Endodermal cell (in vitro differentiated cells): ENCODE results near the gene GOLT1A. TPM values are rescaled to one million over a fixed set of nuclear protein-coding genes. Genes with fewer than 3 reads are reported as not detected.

Experiments used
- DNase-seq: peaks from one replicate; pipeline ENCODE4 v3.0.0-alpha.2; 2017
- H3K27ac ChIP-seq: 2 replicates; pipeline ENCODE4 v1.5.1; 2013; ENCODE audit warnings: mild to moderate bottlenecking, low read depth, low read length, moderate library complexity
- H3K27me3 ChIP-seq: 2 replicates; pipeline ENCODE4 v1.6.1; 2013; ENCODE audit warnings: mild to moderate bottlenecking, low read length, moderate library complexity; ENCODE audit not compliant: insufficient read depth, control insufficient read depth, poor library complexity, severe bottlenecking
- H3K36me3 ChIP-seq: 2 replicates; pipeline ENCODE4 v1.7.0; 2013; ENCODE audit warnings: mild to moderate bottlenecking, low read length, moderate library complexity; ENCODE audit not compliant: control insufficient read depth, insufficient read depth
- H3K4me1 ChIP-seq: one replicate; pipeline ENCODE4 v1.7.0; 2013; ENCODE audit warnings: low read length; ENCODE audit not compliant: control insufficient read depth, insufficient read depth
- H3K4me3 ChIP-seq: 2 replicates; pipeline ENCODE4 v1.5.1; 2013; ENCODE audit warnings: mild to moderate bottlenecking, low read length, moderate library complexity
- H3K9ac ChIP-seq: 2 replicates; pipeline ENCODE4 v1.6.1; 2013; ENCODE audit warnings: mild to moderate bottlenecking, low read length, moderate library complexity; ENCODE audit not compliant: poor library complexity, severe bottlenecking; ENCODE audit errors: extremely low read depth
- H3K9me3 ChIP-seq: 2 replicates; pipeline ENCODE4 v1.6.1; 2013; ENCODE audit warnings: mild to moderate bottlenecking, low read length, moderate library complexity; ENCODE audit not compliant: control insufficient read depth
- H3K27ac Mint-ChIP-seq: 2 replicates; pipeline ENCODE4 v1.8.0; 2020; ENCODE audit warnings: mixed read lengths
- H3K27me3 Mint-ChIP-seq: 2 replicates; pipeline ENCODE4 v1.8.0; 2021; ENCODE audit warnings: mild to moderate bottlenecking, mixed read lengths; ENCODE audit not compliant: insufficient read depth
- H3K36me3 Mint-ChIP-seq: 2 replicates; pipeline ENCODE4 v1.8.0; 2020; ENCODE audit warnings: low read depth, mixed read lengths
- H3K4me1 Mint-ChIP-seq: 2 replicates; pipeline ENCODE4 v1.8.0; 2020; ENCODE audit warnings: mixed read lengths
- H3K4me3 Mint-ChIP-seq: 2 replicates; pipeline ENCODE4 v1.8.0; 2020; ENCODE audit warnings: mild to moderate bottlenecking, moderate library complexity, mixed read lengths
- H3K9me3 Mint-ChIP-seq: 2 replicates; pipeline ENCODE4 v1.8.0; 2020; ENCODE audit warnings: mild to moderate bottlenecking, mixed read lengths
- WGBS, 2 experiments: methylation state at CpG; one replicate each; pipeline versions ENCODE4 v1.1.5 to v1.1.7; 2013; ENCODE audit warnings: missing lambda C conversion rate in 2 of 2, mixed read lengths in 1 of 2; ENCODE audit not compliant: insufficient coverage in 1 of 2, insufficient read length in 1 of 2; 5-methylcytosine and 5-hydroxymethylcytosine counted together
- total RNA-seq, 2 donors: library from RNA; stranded (reverse); fragmentation: NEBNext Ultra II Directional in 1 of 2; extraction: Animal tissue kit (Norgen Biotek cat#: 25700) in 1 of 2; gene quantifications; 2 replicates in 1 of 2; 3 replicates in 1 of 2; pipeline ENCODE4 v1.2.1, GENCODE V29; 2021
- TF ChIP-seq, protein P1 (sequence below): fragments of 200-600 bp; sonication (generic); conservative IDR thresholded peaks from 2 replicates; pipeline ENCODE4 v1.5.0; 2021; ENCODE audit warnings: antibody characterized with exemption, mild to moderate bottlenecking

The GOLT1A gene
- total RNA-seq, 2 donors from 2014 or later: 1.8 to 6.2 TPM

DNA sequence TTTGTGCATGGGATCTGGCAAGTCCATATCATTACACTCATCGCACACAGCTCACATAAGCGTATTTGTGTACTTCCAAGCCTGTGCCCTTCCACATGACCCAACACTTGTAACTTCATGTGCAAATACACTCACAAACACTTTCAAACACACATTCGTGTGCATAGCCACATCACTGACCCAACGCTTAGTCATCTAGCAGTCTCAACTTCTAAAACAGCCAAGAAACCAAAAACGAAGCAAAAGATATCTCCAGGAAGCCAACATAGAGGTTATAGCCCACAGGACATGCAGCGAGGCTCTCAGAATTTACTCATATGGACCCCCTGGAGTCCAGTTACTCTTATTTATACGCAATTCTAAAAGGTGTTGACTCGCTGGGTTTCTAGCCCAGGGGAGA is 10.9 kb upstream of the GOLT1A start:
- no peaks in the 10 kb centered on the region for H3K27me3 Mint-ChIP-seq
- DNase-seq: no peak
- H3K36me3 ChIP-seq: no peaks in the 10 kb centered on the region

DNA sequence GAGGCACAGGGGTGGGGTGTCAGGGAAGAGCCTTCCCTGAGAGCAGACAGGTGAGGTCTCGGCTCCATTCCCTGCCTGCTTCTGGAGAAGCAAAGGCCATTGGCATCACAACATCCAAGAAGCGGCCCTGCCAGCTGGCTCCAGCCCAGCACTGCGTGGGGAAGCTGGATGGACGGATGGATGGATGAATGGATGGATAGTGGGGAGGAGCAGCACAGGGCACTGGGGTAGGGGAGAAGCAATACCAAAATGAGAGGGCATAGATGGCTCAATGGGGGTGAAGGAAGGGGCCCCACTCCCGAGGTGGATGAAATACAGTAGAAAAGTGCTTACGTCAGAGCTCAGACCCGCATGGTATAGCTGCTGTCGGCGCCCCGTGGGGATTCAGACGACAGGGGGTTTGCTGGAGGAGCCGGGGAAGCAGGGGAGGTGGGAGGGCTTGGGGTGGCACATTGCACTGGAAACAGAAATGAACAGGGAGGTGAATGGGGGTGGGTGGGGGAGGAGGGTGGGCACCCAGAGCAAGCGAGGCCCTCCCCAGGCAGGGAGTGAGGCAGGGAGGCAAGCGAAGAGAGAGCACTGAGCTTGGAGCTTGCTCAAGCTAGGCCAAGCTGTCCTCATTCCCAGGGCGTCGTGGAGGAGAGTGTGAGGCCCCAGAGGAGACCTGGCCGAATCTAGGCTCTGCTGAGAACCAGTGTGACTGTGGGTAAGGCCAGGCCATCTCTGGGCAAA is 9.5 kb upstream of the GOLT1A start:
- Mint-ChIP-seq H3K9me3 (no peaks in the 10 kb centered on the region), H3K27me3 (no peaks in the 10 kb centered on the region), H3K27ac (no peak overlapping the region), H3K4me1 (peaks cover 9% of the 10 kb centered on the region), H3K4me3 (no peak overlapping the region), H3K36me3 (peaks cover 34% of the 10 kb centered on the region)
- Histone ChIP-seq H3K9me3 (no peaks in the 10 kb centered on the region), H3K27ac (no peak overlapping the region), H3K4me3 (no peak overlapping the region), H3K4me1 (no peaks in the 10 kb centered on the region), H3K36me3 (no peaks in the 10 kb centered on the region), H3K9ac (no peak overlapping the region), H3K27me3 (no peaks in the 10 kb centered on the region)
- TF ChIP-seq, protein P1, sequence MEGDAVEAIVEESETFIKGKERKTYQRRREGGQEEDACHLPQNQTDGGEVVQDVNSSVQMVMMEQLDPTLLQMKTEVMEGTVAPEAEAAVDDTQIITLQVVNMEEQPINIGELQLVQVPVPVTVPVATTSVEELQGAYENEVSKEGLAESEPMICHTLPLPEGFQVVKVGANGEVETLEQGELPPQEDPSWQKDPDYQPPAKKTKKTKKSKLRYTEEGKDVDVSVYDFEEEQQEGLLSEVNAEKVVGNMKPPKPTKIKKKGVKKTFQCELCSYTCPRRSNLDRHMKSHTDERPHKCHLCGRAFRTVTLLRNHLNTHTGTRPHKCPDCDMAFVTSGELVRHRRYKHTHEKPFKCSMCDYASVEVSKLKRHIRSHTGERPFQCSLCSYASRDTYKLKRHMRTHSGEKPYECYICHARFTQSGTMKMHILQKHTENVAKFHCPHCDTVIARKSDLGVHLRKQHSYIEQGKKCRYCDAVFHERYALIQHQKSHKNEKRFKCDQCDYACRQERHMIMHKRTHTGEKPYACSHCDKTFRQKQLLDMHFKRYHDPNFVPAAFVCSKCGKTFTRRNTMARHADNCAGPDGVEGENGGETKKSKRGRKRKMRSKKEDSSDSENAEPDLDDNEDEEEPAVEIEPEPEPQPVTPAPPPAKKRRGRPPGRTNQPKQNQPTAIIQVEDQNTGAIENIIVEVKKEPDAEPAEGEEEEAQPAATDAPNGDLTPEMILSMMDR: no peak
- 91 to 93% methylated on average over 8 to 17 of the region's 17 CpGs for WGBS, 2 experiments
- DNase-seq: no peak

More for the DNA sequence above, 10.9 kb upstream of the GOLT1A start:
- Histone ChIP-seq H3K4me1 (no peaks in the 10 kb centered on the region), H3K9ac (no peak overlapping the region), H3K4me3 (no peak overlapping the region), H3K27me3 (no peaks in the 10 kb centered on the region), H3K27ac (no peak overlapping the region), H3K9me3 (no peaks in the 10 kb centered on the region)
- WGBS, 2 experiments: 74 to 83% methylated on average over 3 to 8 of the region's 8 CpGs
- no peak overlapping the region for H3K4me3 Mint-ChIP-seq
- H3K9me3 Mint-ChIP-seq: no peaks in the 10 kb centered on the region
- peaks cover 9% of the 10 kb centered on the region for H3K4me1 Mint-ChIP-seq
- H3K27ac Mint-ChIP-seq: no peak overlapping the region
- TF ChIP-seq, protein P1: no peak
- H3K36me3 Mint-ChIP-seq: peaks cover 47% of the 10 kb centered on the region

DNA sequence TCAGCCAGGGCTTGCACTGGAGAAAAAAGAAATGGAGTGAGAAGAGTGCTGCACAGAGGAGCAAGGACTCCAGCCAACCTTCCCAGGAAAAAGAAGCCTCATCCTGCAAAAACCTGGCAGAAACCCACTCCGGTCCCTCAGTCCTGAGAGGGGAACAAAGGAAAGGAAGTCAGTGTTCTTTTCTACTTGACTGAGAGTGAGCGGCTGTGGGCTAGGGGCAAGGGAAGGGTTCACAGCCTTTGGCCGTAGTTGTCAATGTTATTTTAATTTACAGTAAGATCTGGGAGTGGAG is 8.9 kb upstream of the GOLT1A start:
- Mint-ChIP-seq H3K27ac (no peak overlapping the region), H3K9me3 (no peaks in the 10 kb centered on the region), H3K4me1 (peaks cover 9% of the 10 kb centered on the region), H3K4me3 (no peak overlapping the region), H3K27me3 (peaks cover 3% of the 10 kb centered on the region), H3K36me3 (peaks cover 29% of the 10 kb centered on the region)
- Histone ChIP-seq H3K9ac (no peak overlapping the region), H3K36me3 (no peaks in the 10 kb centered on the region), H3K4me1 (no peaks in the 10 kb centered on the region), H3K4me3 (no peak overlapping the region), H3K9me3 (no peaks in the 10 kb centered on the region), H3K27me3 (no peaks in the 10 kb centered on the region), H3K27ac (no peak overlapping the region)
- TF ChIP-seq, protein P1: no peak
- DNase-seq: no peak
- WGBS, 2 experiments: 90 to 93% methylated on average over 2 to 3 of the region's 3 CpGs
